HG02938 (cell line): ENCODE results near the gene TTLL1.
"Not testable (repeated sequence)": the region's sequence is repeated elsewhere in the genome, so short reads cannot be mapped to it uniquely, and the experiment has no call there.

Experiments
- ATAC-seq: cut with Tn5 transposase; IDR thresholded peaks from one replicate; pipeline ENCODE4 v1.9.1; 2021; ENCODE audit warnings: mild to moderate bottlenecking, moderate library complexity; ENCODE audit not compliant: unreplicated experiment

TTLL1 gene

DNA sequence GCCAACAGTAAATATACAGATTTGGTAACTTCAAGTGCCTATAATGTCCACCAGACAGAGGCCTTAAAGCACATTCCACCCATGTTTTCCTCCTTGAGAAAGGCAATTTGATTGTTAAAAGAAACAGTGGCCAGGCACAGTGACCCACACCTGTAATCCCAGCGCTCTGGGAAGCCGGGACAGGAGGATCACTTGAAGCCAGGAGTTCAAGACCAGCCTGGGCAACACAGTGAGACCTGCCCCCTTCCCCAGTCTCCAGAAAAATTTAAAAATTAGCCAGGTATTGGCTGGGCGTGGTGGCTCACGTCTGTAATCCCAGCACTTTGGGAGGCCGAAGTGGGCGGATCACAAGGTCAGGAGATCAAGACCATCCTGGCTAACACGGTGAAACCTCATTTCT lies 93.5 kb downstream of the TTLL1 start:
- not testable (repeated sequence) for ATAC-seq

DNA sequence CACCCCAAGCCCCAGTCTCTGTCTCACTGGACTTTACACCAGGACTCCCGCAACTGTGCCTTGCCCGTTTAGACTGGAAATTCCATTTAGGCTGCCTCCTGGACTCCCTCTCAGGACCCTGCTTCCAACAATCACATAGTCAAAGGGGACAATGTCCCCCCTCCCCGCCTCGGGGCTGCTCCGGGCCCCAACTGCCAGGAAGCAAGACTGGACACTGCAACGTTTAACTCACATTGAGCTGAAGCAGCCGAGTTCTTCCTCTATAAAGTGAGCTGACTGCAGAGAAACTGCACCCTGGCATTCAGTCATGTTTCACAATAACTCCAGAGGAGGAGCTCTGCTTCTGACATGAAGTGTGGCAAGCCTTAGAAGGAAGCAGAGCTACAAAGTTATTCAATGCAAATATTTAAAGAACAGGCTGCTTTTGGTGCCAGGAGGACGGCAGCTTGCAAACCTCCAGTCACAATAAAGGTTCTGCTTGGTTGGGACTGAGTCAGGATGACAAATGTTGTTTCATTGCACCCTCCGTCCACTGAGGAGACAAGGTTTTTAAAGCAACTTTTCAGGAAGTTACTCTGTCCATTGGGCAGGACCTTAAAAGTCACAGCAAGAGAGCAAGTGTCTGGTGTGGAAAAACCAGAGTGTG lies 94.2 kb downstream of the TTLL1 start:
- ATAC-seq = no peak

DNA sequence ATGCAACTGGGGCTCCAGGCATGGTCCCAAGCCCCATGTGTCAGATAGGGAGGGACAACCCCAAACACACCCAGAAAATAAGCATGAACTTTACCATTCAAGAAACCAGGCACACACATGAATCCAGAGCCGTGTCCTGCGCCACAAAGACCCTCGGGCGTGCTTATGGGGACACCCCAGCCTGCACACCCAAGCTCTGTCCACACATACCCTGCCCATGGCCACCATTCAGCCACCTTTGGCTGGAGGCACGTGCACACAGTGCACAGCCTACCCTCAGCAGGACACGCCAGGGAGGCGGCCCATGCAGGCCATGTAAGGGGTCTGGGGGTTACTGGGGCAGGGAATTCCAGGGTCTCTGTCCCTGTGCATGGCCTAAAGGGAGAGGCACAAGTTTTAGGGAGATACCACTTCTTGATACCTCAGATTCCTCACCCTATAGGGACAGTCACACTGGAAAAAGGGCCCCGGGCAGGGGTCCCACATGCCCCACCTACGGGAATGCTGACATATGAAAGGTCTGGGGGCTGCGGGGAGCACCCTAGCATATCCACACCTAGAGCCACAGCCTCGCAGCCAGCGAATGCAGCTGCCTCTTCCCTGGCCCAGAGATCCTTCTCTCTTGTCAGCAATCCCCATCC lies 94.8 kb downstream of the TTLL1 start:
- ATAC-seq = no peak

DNA sequence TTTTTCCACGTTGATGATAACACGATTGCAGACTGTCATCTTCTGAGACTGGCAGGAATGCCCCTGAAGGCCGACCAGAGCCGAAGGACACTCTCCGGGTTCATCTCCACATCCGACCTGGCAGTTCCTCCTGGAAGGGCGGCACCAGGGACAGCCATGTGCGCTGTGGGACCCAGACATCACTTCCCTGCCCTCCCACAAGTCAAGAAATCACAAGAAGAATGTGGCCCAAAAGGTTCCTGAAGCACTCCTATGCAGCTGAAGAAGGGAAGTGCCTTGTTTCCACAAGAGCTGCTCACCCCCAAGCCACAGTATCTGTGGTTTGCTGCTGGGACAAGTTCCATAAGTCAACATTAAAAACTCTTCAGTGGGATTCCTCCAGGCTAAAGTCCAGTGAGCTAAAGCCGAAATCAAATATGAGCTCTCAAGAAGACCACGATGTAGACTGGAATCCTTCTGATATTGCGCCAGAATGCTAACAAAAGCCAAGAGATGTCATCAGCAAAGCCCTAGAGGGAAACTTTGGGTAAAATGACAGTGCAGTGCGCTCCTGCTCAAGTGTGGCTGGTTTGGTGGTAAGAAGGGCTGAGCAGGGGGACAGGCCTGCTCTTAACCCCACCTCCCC lies 95.4 kb downstream of the TTLL1 start:
- no peak for ATAC-seq

GRCh38 chr22:42992886-42993479 lies 96.2 kb downstream of the TTLL1 start:
- ATAC-seq = no peak

- ATAC-seq = no peak
These were observed 97.1 kb downstream of the TTLL1 start for GRCh38 chr22:42992092-42992491.

DNA sequence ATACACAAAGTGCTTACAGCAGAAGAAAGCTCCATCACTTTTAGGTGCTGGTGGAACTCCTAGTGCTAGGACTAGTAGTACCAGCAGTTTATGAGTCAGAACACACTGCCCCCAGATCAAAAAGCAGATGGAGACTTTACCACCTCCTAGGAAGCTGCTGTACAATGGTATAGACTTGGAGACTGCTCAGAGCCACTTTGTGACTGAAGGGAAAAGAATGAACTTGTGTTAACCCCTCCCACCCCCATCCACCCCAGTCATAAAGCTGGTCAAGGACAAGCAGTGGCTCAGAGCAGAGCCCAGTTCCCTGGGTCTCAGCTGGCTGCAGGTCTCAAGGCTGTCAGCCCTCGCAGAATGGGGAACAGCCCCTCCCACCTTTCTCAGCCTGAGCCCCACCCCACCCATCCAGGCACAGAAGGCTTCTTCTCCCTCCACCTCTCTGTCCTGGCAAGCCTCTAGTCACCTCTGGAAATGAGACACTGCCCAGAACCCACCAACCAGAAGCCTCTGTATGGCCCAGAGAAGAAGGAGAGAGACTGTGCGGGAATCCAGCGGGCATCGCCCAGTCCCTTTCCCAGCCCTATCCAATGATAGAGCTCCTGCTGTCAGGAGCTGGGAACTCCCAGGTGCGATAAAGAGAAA lies 98.1 kb downstream of the TTLL1 start:
- no peak for ATAC-seq

DNA sequence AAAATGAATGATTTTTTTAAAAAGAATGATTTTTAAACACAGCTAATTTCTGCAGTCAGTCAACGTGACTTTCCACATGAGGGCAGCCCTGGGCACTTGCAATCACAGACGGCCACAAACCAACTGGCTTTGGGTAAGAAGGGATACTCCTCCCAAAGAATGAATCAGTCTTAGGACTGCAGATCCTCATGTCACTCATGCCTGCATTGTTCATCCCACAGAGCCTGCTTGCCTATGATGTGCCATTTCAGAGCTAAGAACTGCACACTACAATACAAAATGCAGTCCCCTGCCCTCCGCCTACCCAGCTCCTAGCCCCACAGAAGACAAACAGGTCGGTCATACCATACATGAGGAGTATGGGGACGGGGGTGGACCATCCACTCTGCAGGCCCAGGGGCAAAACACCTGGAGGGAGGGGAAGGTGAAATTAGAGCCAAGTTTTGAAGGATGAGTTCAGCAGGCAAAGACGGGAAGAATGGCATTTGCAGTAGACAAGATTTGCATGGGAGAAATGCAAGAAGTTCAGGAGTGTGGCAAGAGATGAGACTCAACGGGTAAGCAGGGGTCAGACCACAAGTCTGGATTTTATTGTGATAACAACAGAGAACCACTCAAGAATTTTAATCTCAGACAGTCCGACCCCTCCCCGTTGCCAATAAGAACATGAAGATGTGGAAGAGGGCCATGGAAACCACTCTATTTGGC lies 98.9 kb downstream of the TTLL1 start:
- ATAC-seq = no peak
